Measurements from ENCODE around the gene MEOX2.

DNA sequence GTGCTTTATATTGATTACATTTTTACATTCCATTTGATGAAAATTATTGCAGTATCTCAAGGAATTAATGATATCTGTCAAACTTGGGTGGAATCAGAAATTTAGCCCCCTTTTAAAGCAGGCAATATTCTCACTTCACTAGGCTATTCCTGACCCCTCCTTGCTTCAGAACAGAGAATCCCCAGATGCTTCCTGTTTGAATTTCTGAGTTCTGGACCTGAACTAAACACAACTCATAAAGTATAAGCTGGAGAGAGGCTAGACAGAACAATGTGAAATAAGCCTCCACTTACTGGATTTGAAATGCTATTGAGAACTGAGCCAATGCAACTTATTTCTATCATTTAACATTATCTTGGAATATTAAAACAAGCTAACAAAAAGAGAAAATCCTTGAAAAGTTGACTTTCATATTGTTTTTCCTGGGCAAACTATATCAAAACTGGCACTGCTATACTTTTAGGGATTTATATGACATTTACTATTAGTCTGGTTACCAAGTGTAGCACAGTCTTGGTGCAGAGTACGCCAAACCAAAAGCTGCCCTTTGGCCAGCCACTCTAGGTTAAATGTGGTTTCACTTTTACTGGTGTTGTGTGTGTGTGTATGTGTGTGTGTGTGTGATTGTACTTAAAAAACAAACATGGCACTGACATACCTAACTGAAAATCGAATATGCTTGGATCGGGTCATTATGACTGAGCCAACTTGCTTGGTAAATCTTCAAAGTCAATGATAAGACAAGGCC lies 105.7 kb downstream of the MEOX2 start:
- no peak for TF ChIP-seq ZNF8 (CRISPR knock-in tag; IDR thresholded peaks at IDR 0.05)
- no peak for TF ChIP-seq SNAI2 (CRISPR knock-in tag; IDR thresholded peaks at IDR 0.05)
- TF ChIP-seq ZNF565 (CRISPR knock-in tag; conservative IDR thresholded peaks at IDR 0.05; ENCODE audit: low read depth): no peak
- TF ChIP-seq GLIS3 (CRISPR knock-in tag; IDR thresholded peaks at IDR 0.05): no peak
